Karpas-422 (cell line): Measurements from ENCODE around the gene ARHGEF3. TPM values are rescaled to one million over a fixed set of nuclear protein-coding genes. Genes with fewer than 3 reads are reported as not detected.

ENCODE experiments used
- DNase-seq: peaks from one replicate; pipeline ENCODE4 v3.0.0-alpha.2; 2015
- H2AFZ ChIP-seq: fragments of 200-600 bp; sonication (generic); 2 replicates; pipeline ENCODE4 v1.6.1; 2014; ENCODE audit warnings: antibody characterized with exemption, low read length, mixed read lengths
- H3K27ac ChIP-seq: fragments of 200-600 bp; sonication (generic); 2 replicates; pipeline ENCODE4 v1.5.1; 2014; ENCODE audit warnings: mild to moderate bottlenecking, low read length, moderate library complexity
- H3K27me3 ChIP-seq: fragments of 200-600 bp; sonication (generic); 2 replicates; pipeline ENCODE4 v1.6.1; 2014; ENCODE audit warnings: low read length, mixed read lengths
- H3K36me3 ChIP-seq: fragments of 200-600 bp; sonication (generic); 2 replicates; pipeline ENCODE4 v1.6.1; 2014; ENCODE audit warnings: low read length, mixed read lengths; ENCODE audit not compliant: insufficient read depth
- H3K4me1 ChIP-seq: fragments of 200-600 bp; sonication (generic); 2 replicates; pipeline ENCODE4 v1.6.1; 2014; ENCODE audit warnings: mild to moderate bottlenecking, low read length, mixed read lengths
- H3K4me2 ChIP-seq: fragments of 200-600 bp; sonication (generic); 2 replicates; pipeline ENCODE4 v1.6.1; 2014; ENCODE audit warnings: low read length, low read depth, mild to moderate bottlenecking; ENCODE audit not compliant: poor library complexity, severe bottlenecking
- H3K4me3 ChIP-seq: fragments of 200-600 bp; sonication (generic); 2 replicates; pipeline ENCODE4 v1.5.1; 2014; ENCODE audit warnings: mild to moderate bottlenecking, antibody characterized with exemption, low read length, mixed read lengths
- H3K79me2 ChIP-seq: fragments of 200-600 bp; sonication (generic); 2 replicates; pipeline ENCODE4 v1.6.1; 2014; ENCODE audit warnings: mild to moderate bottlenecking, low read length, mixed read lengths
- H3K9ac ChIP-seq: fragments of 200-600 bp; sonication (generic); 2 replicates; pipeline ENCODE4 v1.6.0; 2014; ENCODE audit warnings: low read length
- H3K9me2 ChIP-seq: fragments of 200-600 bp; sonication (generic), shearing (Covaris generic); replicated peaks from 2 replicates; pipeline ENCODE4 v1.6.0; 2014; ENCODE audit warnings: mild to moderate bottlenecking, low read length, moderate library complexity; ENCODE audit not compliant: insufficient read depth
- H3K9me3 ChIP-seq: fragments of 300-700, 200-600 bp; sonication (generic); 2 replicates; pipeline ENCODE4 v1.6.1; 2014; ENCODE audit warnings: low read length, mixed read lengths
- H4K20me1 ChIP-seq: fragments of 200-600 bp; sonication (generic); 2 replicates; pipeline ENCODE4 v1.6.1; 2014; ENCODE audit warnings: mild to moderate bottlenecking, antibody characterized with exemption, low read length, low read depth; ENCODE audit not compliant: insufficient read depth
- total RNA-seq: library from RNA; depleted of rRNA; stranded (reverse); fragments of >200 nt; shearing (Covaris generic); gene quantifications from 2 replicates; pipeline ENCODE4 v1.2.3, GENCODE V29; 2014; ENCODE audit warnings: low replicate concordance

Gene ARHGEF3
- total RNA-seq, 1 experiment from 2014 or later = 4.7 TPM

- H2AFZ ChIP-seq = no peak overlapping the region
- H3K4me3 ChIP-seq = no peak overlapping the region
- no peak overlapping the region for H3K9ac ChIP-seq
- no peak for DNase-seq
- H3K9me3 ChIP-seq = no peaks in the 10 kb centered on the region
- H4K20me1 ChIP-seq = 0 out of 2 replicates have a peak, but pooled peaks cover 4% of the 10 kb centered on the region
- H3K27ac ChIP-seq = no peak overlapping the region
- no peaks in the 10 kb centered on the region for H3K9me2 ChIP-seq
- H3K27me3 ChIP-seq = no peaks in the 10 kb centered on the region
- no peaks in the 10 kb centered on the region for H3K79me2 ChIP-seq
- H3K4me1 ChIP-seq = peaks cover 4% of the 10 kb centered on the region; the same call in 1 of the 2 replicates
- no peaks in the 10 kb centered on the region for H3K36me3 ChIP-seq
- no peak overlapping the region for H3K4me2 ChIP-seq
Observed at GRCh38 chr3:56836276-56837163, 34.8 kb upstream of the ARHGEF3 start.

- Histone ChIP-seq H2AFZ (no peak overlapping the region), H3K9me2 (no peaks in the 10 kb centered on the region), H3K79me2 (no peaks in the 10 kb centered on the region), H3K27me3 (no peaks in the 10 kb centered on the region), H4K20me1 (0 out of 2 replicates have a peak, but pooled peaks cover 4% of the 10 kb centered on the region), H3K36me3 (no peaks in the 10 kb centered on the region), H3K9me3 (no peaks in the 10 kb centered on the region), H3K4me2 (no peak overlapping the region), H3K9ac (no peak overlapping the region), H3K27ac (no peak overlapping the region), H3K4me3 (no peak overlapping the region), H3K4me1 (peaks cover 4% of the 10 kb centered on the region; the same call in 1 of the 2 replicates)
- DNase-seq = no peak
Observed at GRCh38 chr3:56835650-56836227, 34.0 kb upstream of the ARHGEF3 start.

GRCh38 chr3:56833536-56833935, 31.8 kb upstream of the ARHGEF3 start:
- Histone ChIP-seq H3K27ac (no peak overlapping the region), H2AFZ (no peak overlapping the region), H3K4me1 (peaks cover 4% of the 10 kb centered on the region; the same call in 1 of the 2 replicates), H3K27me3 (no peaks in the 10 kb centered on the region), H3K79me2 (no peaks in the 10 kb centered on the region), H3K36me3 (no peaks in the 10 kb centered on the region), H3K9me2 (no peaks in the 10 kb centered on the region), H3K4me2 (no peak overlapping the region), H3K4me3 (no peak overlapping the region), H4K20me1 (0 out of 2 replicates have a peak, but pooled peaks cover 7% of the 10 kb centered on the region), H3K9ac (no peak overlapping the region), H3K9me3 (no peaks in the 10 kb centered on the region)
- DNase-seq = no peak

- H3K4me1 ChIP-seq = peaks cover 4% of the 10 kb centered on the region; the same call in 1 of the 2 replicates
Observed at GRCh38 chr3:56833022-56833421, 31.3 kb upstream of the ARHGEF3 start.

GRCh38 chr3:56831572-56831971, 29.8 kb upstream of the ARHGEF3 start:
- peaks cover 4% of the 10 kb centered on the region; the same call in 1 of the 2 replicates for H3K4me1 ChIP-seq
- H3K9ac ChIP-seq = no peak overlapping the region
- H3K79me2 ChIP-seq = no peaks in the 10 kb centered on the region
- no peak overlapping the region for H3K4me2 ChIP-seq
- no peak for DNase-seq
- 0 out of 2 replicates have a peak, but pooled peaks cover 3% of the 10 kb centered on the region for H4K20me1 ChIP-seq
- no peaks in the 10 kb centered on the region for H3K9me3 ChIP-seq
- H3K36me3 ChIP-seq = no peaks in the 10 kb centered on the region
- H3K9me2 ChIP-seq = no peaks in the 10 kb centered on the region
- no peak overlapping the region for H2AFZ ChIP-seq
- no peak overlapping the region for H3K27ac ChIP-seq
- no peak overlapping the region for H3K4me3 ChIP-seq
- no peaks in the 10 kb centered on the region for H3K27me3 ChIP-seq

More at GRCh38 chr3:56833022-56833421, 31.3 kb upstream of the ARHGEF3 start:
- no peak for DNase-seq
- Histone ChIP-seq H3K36me3 (no peaks in the 10 kb centered on the region), H3K27ac (no peak overlapping the region), H3K9ac (no peak overlapping the region), H3K27me3 (no peaks in the 10 kb centered on the region), H4K20me1 (0 out of 2 replicates have a peak, but pooled peaks cover 7% of the 10 kb centered on the region), H3K4me3 (no peak overlapping the region), H3K9me2 (no peaks in the 10 kb centered on the region), H3K9me3 (no peaks in the 10 kb centered on the region), H3K79me2 (no peaks in the 10 kb centered on the region), H3K4me2 (no peak overlapping the region), H2AFZ (no peak overlapping the region)

- no peak for DNase-seq
- Histone ChIP-seq H3K4me1 (peaks cover 11% of the 10 kb centered on the region), H2AFZ (no peak overlapping the region), H4K20me1 (0 out of 2 replicates have a peak, but pooled peaks cover 3% of the 10 kb centered on the region), H3K27ac (no peak overlapping the region), H3K4me2 (no peak overlapping the region), H3K9me3 (no peaks in the 10 kb centered on the region), H3K4me3 (no peak overlapping the region), H3K79me2 (no peaks in the 10 kb centered on the region), H3K9ac (no peak overlapping the region), H3K27me3 (no peaks in the 10 kb centered on the region), H3K36me3 (no peaks in the 10 kb centered on the region), H3K9me2 (no peaks in the 10 kb centered on the region)
Observed at GRCh38 chr3:56830884-56831283, 29.1 kb upstream of the ARHGEF3 start.

GRCh38 chr3:56829533-56829932, 27.8 kb upstream of the ARHGEF3 start:
- Histone ChIP-seq H3K36me3 (no peaks in the 10 kb centered on the region), H3K27me3 (no peaks in the 10 kb centered on the region), H3K9ac (no peak overlapping the region), H3K79me2 (no peaks in the 10 kb centered on the region), H3K4me1 (peaks cover 22% of the 10 kb centered on the region), H3K9me3 (no peaks in the 10 kb centered on the region), H3K4me3 (no peak overlapping the region), H2AFZ (no peak overlapping the region), H3K4me2 (no peak overlapping the region), H4K20me1 (0 out of 2 replicates have a peak, but pooled peaks cover 3% of the 10 kb centered on the region), H3K9me2 (no peaks in the 10 kb centered on the region), H3K27ac (no peak overlapping the region)
- no peak for DNase-seq
